Tibial nerve (tissue), 3 donors: ENCODE measurements around the gene KCNQ1.

Experiments
- POLR2A ChIP-seq, 2 donors: fragments of 450-650 bp; IDR thresholded peaks; one replicate each; pipeline ENCODE4 v1.6.1; 2017; ENCODE audit warnings: antibody characterized with exemption in 2 of 2, mild to moderate bottlenecking in 2 of 2, moderate library complexity in 2 of 2
- TF ChIP-seq, protein P1 (sequence below), 5 experiments: fragments of 200-600 bp in 3 of 5; fragments of 450-650 bp in 2 of 5; sonication (generic) in 3 of 5; IDR thresholded peaks; one replicate each; pipeline ENCODE4 v1.5.1; 2016 to 2019; ENCODE audit warnings: antibody characterized with exemption in 5 of 5, mild to moderate bottlenecking in 3 of 5, moderate library complexity in 2 of 5

DNA sequence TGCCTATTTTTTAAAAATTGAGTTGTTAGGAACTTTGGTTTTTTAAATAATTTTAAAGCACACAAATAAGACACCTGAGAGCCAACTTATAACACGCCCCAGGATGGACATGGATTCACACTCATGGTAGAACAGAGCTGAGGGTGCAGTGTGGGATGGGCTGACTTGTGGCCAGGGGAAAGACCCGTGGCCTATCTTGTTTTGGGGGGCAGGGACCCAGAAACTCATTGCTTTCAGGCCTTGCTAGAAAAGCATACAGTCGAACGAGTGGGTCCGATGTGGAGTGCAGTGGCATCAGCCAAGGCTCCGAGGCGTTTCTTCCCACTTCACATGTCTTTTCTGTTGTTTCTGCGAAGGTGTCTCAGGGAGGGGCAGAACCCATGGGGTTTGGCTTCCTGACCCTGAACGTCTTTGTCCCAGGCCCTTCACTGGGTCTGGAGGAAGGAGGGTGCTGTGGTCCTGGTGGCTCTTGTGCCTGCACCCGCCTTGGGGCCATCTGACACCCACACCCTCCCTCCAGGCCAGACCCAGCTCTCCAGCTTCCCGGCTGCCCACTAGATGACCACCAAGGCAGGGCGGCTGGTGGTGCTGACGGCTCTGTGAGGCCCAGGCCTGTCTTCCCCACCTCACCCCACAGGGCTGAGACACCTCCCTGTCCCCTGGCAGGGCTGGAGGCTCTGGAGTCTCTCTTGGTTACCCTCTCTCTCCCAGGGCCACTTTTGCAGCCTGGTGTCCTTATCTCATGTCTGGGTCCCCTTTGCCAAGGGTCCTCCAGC lies 120.8 kb downstream of the KCNQ1 start:
- TF ChIP-seq, protein P1, sequence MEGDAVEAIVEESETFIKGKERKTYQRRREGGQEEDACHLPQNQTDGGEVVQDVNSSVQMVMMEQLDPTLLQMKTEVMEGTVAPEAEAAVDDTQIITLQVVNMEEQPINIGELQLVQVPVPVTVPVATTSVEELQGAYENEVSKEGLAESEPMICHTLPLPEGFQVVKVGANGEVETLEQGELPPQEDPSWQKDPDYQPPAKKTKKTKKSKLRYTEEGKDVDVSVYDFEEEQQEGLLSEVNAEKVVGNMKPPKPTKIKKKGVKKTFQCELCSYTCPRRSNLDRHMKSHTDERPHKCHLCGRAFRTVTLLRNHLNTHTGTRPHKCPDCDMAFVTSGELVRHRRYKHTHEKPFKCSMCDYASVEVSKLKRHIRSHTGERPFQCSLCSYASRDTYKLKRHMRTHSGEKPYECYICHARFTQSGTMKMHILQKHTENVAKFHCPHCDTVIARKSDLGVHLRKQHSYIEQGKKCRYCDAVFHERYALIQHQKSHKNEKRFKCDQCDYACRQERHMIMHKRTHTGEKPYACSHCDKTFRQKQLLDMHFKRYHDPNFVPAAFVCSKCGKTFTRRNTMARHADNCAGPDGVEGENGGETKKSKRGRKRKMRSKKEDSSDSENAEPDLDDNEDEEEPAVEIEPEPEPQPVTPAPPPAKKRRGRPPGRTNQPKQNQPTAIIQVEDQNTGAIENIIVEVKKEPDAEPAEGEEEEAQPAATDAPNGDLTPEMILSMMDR (IDR thresholded peaks at IDR 0.05), result no peak
- no peak for TF ChIP-seq POLR2A (IDR thresholded peaks at IDR 0.05)
